ENCODE results near the gene NAALADL2.
"Not testable (repeated sequence)": the region's sequence is repeated elsewhere in the genome, so short reads cannot be mapped to it uniquely, and the experiment has no call there.

NAALADL2 gene

DNA sequence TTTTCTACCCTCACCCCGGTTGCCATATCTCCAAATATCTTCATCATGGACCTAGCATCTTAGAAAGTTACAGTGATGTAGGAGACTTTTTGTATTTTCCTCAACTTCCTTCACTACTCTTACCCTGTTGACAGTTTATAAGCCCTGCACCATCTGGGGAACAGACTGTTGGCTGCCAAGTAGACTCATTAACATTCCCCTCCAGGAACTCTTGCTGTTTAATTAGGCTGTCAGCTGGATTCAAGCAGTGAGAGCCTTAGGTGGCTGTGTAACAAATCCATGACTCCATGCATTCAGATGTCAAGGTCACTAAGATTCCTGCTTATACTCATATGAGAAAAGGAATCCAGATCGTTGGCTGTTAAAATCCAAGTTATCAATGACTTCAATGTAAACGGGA lies 198.3 kb downstream of the NAALADL2 start:
- no peaks in the 10 kb centered on the region for H3K4me1 ChIP-seq (ENCODE audit: control insufficient read depth, insufficient read depth, low read length)
- H3K27me3 ChIP-seq (ENCODE audit: control insufficient read depth, insufficient read depth, low read length), result no peaks in the 10 kb centered on the region
- H3K4me3 ChIP-seq (ENCODE audit: low read depth, low read length), result no peak overlapping the region
- H3K9me3 ChIP-seq (ENCODE audit: control insufficient read depth, insufficient read depth, low read length), result peaks cover 3% of the 10 kb centered on the region
- no peak overlapping the region for H3K9ac ChIP-seq (ENCODE audit: low read depth, low read length)
- H3K36me3 ChIP-seq (ENCODE audit: control insufficient read depth, insufficient read depth, low read length), result no peaks in the 10 kb centered on the region

DNA sequence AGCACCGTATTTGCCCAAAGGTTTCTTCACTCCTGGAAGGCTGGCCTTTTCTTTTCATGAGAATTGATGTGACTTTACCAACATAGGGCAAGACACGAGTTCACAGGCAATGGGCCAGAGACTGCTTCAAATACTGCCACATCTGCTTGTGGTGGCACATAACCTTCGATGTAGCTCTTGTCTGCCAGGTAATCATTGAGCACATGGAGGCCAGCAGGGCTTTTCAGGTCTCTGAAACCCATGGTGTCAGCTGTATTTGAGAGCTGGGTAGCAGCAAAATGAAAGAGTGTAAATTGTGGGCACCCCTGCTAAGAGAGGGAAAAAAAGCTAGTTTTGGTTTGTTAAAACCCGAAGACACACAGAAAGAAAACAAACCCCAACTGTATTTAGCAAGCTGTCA lies 200.7 kb downstream of the NAALADL2 start:
- Histone ChIP-seq H3K4me3 (ENCODE audit: low read depth, low read length) (no peak overlapping the region), H3K4me1 (ENCODE audit: control insufficient read depth, insufficient read depth, low read length) (no peaks in the 10 kb centered on the region), H3K27me3 (ENCODE audit: control insufficient read depth, insufficient read depth, low read length) (no peaks in the 10 kb centered on the region), H3K9ac (ENCODE audit: low read depth, low read length) (no peak overlapping the region), H3K9me3 (ENCODE audit: control insufficient read depth, insufficient read depth, low read length) (no peaks in the 10 kb centered on the region), H3K36me3 (ENCODE audit: control insufficient read depth, insufficient read depth, low read length) (no peaks in the 10 kb centered on the region)

GRCh38 chr3:175065497-175065896 lies 206.4 kb downstream of the NAALADL2 start:
- H3K4me1 ChIP-seq (ENCODE audit: control insufficient read depth, insufficient read depth, low read length), result no peaks in the 10 kb centered on the region
- no peaks in the 10 kb centered on the region for H3K36me3 ChIP-seq (ENCODE audit: control insufficient read depth, insufficient read depth, low read length)
- H3K4me3 ChIP-seq (ENCODE audit: low read depth, low read length), result no peak overlapping the region
- H3K9me3 ChIP-seq (ENCODE audit: control insufficient read depth, insufficient read depth, low read length), result no peaks in the 10 kb centered on the region
- no peak overlapping the region for H3K9ac ChIP-seq (ENCODE audit: low read depth, low read length)
- H3K27me3 ChIP-seq (ENCODE audit: control insufficient read depth, insufficient read depth, low read length), result no peaks in the 10 kb centered on the region

DNA sequence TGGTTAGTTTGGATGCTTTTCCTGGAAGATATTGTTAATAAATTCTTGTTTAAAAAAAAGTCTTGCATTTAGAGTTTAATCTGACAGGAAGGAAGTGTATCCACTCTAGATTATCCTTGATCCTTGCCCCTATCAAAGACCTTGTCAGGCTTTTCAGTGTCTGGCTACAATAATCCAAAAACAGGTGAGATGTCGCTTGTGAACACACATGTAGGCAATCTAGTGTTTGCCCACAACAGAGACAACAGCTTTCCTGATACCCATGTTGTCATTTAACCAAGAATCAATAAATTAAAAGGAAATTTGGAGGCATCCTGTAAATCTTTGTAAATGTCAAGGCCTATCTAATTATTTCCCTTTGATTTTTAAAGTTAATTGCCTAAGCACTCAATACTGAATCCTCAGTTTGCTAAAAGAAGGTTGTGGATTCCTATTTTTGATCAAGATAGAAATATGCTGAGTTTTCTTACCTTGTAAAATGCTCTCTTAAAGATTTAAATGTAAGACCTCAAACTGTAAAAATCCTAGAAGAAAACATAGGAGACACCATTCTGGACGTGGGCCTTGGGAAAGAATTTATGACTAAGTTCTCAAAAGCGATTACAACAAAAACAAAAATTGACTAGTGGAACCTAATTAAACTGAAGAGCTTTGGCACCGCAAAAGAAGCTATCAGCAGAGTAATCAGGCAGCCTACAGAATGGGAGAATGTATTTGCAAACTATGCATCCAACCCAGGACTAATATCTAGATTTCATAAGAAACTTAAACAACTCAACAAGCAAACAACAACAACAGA lies 207.7 kb downstream of the NAALADL2 start:
- Histone ChIP-seq H3K9ac (ENCODE audit: low read depth, low read length) (no peak overlapping the region), H3K27me3 (ENCODE audit: control insufficient read depth, insufficient read depth, low read length) (no peaks in the 10 kb centered on the region), H3K9me3 (ENCODE audit: control insufficient read depth, insufficient read depth, low read length) (no peaks in the 10 kb centered on the region), H3K36me3 (ENCODE audit: control insufficient read depth, insufficient read depth, low read length) (no peaks in the 10 kb centered on the region), H3K4me3 (ENCODE audit: low read depth, low read length) (no peak overlapping the region), H3K4me1 (ENCODE audit: control insufficient read depth, insufficient read depth, low read length) (no peaks in the 10 kb centered on the region)

- Histone ChIP-seq H3K4me3 (ENCODE audit: low read depth, low read length) (no peak overlapping the region), H3K4me1 (ENCODE audit: control insufficient read depth, insufficient read depth, low read length) (no peaks in the 10 kb centered on the region), H3K27me3 (ENCODE audit: control insufficient read depth, insufficient read depth, low read length) (no peaks in the 10 kb centered on the region), H3K9me3 (ENCODE audit: control insufficient read depth, insufficient read depth, low read length) (no peaks in the 10 kb centered on the region), H3K9ac (ENCODE audit: low read depth, low read length) (no peak overlapping the region), H3K36me3 (ENCODE audit: control insufficient read depth, insufficient read depth, low read length) (no peaks in the 10 kb centered on the region)
These were observed 209.5 kb downstream of the NAALADL2 start for GRCh38 chr3:175068587-175068986.

- no peak overlapping the region for H3K4me3 ChIP-seq (ENCODE audit: low read depth, low read length)
- no peaks in the 10 kb centered on the region for H3K4me1 ChIP-seq (ENCODE audit: control insufficient read depth, insufficient read depth, low read length)
- no peaks in the 10 kb centered on the region for H3K36me3 ChIP-seq (ENCODE audit: control insufficient read depth, insufficient read depth, low read length)
- no peak overlapping the region for H3K9ac ChIP-seq (ENCODE audit: low read depth, low read length)
- no peaks in the 10 kb centered on the region for H3K27me3 ChIP-seq (ENCODE audit: control insufficient read depth, insufficient read depth, low read length)
- no peaks in the 10 kb centered on the region for H3K9me3 ChIP-seq (ENCODE audit: control insufficient read depth, insufficient read depth, low read length)
These were observed 211.8 kb downstream of the NAALADL2 start for GRCh38 chr3:175070946-175071345.

- no peaks in the 10 kb centered on the region for H3K4me1 ChIP-seq (ENCODE audit: control insufficient read depth, insufficient read depth, low read length)
- H3K4me3 ChIP-seq (ENCODE audit: low read depth, low read length), result no peak overlapping the region
- no peaks in the 10 kb centered on the region for H3K27me3 ChIP-seq (ENCODE audit: control insufficient read depth, insufficient read depth, low read length)
- no peaks in the 10 kb centered on the region for H3K9me3 ChIP-seq (ENCODE audit: control insufficient read depth, insufficient read depth, low read length)
- no peak overlapping the region for H3K9ac ChIP-seq (ENCODE audit: low read depth, low read length)
- no peaks in the 10 kb centered on the region for H3K36me3 ChIP-seq (ENCODE audit: control insufficient read depth, insufficient read depth, low read length)
These were observed 214.2 kb downstream of the NAALADL2 start for GRCh38 chr3:175073219-175073905.

GRCh38 chr3:175075269-175075668 lies 216.1 kb downstream of the NAALADL2 start:
- H3K27me3 ChIP-seq (ENCODE audit: control insufficient read depth, insufficient read depth, low read length), result no peaks in the 10 kb centered on the region
- no peak overlapping the region for H3K4me3 ChIP-seq (ENCODE audit: low read depth, low read length)

DNA sequence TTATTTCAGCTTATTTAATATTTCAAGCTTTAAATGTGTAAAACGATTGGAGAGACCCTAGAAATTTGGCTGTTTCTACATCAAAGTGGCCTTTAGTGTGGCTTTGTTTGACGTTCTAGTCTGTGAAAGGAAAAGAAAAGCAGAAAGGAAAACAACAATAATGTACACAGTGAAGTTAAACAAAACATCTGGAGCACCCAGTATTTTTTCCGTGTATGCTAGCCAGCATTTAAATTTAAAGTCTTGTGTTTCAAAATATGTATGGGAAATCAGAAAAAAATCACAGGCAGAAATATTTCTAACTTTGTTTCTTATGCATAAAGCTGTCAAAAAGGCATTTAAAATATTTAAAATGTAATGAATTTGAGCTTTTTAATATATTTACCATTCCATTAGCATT lies 218.1 kb downstream of the NAALADL2 start:
- Histone ChIP-seq H3K9me3 (ENCODE audit: control insufficient read depth, insufficient read depth, low read length) (no peaks in the 10 kb centered on the region), H3K9ac (ENCODE audit: low read depth, low read length) (no peak overlapping the region), H3K4me3 (ENCODE audit: low read depth, low read length) (no peak overlapping the region), H3K27me3 (ENCODE audit: control insufficient read depth, insufficient read depth, low read length) (no peaks in the 10 kb centered on the region), H3K36me3 (ENCODE audit: control insufficient read depth, insufficient read depth, low read length) (no peaks in the 10 kb centered on the region), H3K4me1 (ENCODE audit: control insufficient read depth, insufficient read depth, low read length) (no peaks in the 10 kb centered on the region)

More at GRCh38 chr3:175075269-175075668, 216.1 kb downstream of the NAALADL2 start:
- Histone ChIP-seq H3K4me1 (ENCODE audit: control insufficient read depth, insufficient read depth, low read length) (no peaks in the 10 kb centered on the region), H3K9me3 (ENCODE audit: control insufficient read depth, insufficient read depth, low read length) (no peaks in the 10 kb centered on the region), H3K9ac (ENCODE audit: low read depth, low read length) (no peak overlapping the region), H3K36me3 (ENCODE audit: control insufficient read depth, insufficient read depth, low read length) (no peaks in the 10 kb centered on the region)

GRCh38 chr3:175082631-175083030 lies 223.5 kb downstream of the NAALADL2 start:
- Histone ChIP-seq H3K4me3 (ENCODE audit: low read depth, low read length) (no peak overlapping the region), H3K4me1 (ENCODE audit: control insufficient read depth, insufficient read depth, low read length) (no peaks in the 10 kb centered on the region), H3K9ac (ENCODE audit: low read depth, low read length) (no peak overlapping the region), H3K36me3 (ENCODE audit: control insufficient read depth, insufficient read depth, low read length) (no peaks in the 10 kb centered on the region), H3K9me3 (ENCODE audit: control insufficient read depth, insufficient read depth, low read length) (no peaks in the 10 kb centered on the region), H3K27me3 (ENCODE audit: control insufficient read depth, insufficient read depth, low read length) (no peaks in the 10 kb centered on the region)

GRCh38 chr3:175087128-175087527 lies 228.0 kb downstream of the NAALADL2 start:
- not testable (repeated sequence) for H3K4me1 ChIP-seq (ENCODE audit: control insufficient read depth, insufficient read depth, low read length); H3K36me3 ChIP-seq (ENCODE audit: control insufficient read depth, insufficient read depth, low read length); H3K9me3 ChIP-seq (ENCODE audit: control insufficient read depth, insufficient read depth, low read length); H3K27me3 ChIP-seq (ENCODE audit: control insufficient read depth, insufficient read depth, low read length); H3K4me3 ChIP-seq (ENCODE audit: low read depth, low read length); H3K9ac ChIP-seq (ENCODE audit: low read depth, low read length)

- Histone ChIP-seq H3K4me1 (ENCODE audit: control insufficient read depth, insufficient read depth, low read length) (no peaks in the 10 kb centered on the region), H3K4me3 (ENCODE audit: low read depth, low read length) (no peak overlapping the region), H3K27me3 (ENCODE audit: control insufficient read depth, insufficient read depth, low read length) (no peaks in the 10 kb centered on the region), H3K9ac (ENCODE audit: low read depth, low read length) (no peak overlapping the region), H3K36me3 (ENCODE audit: control insufficient read depth, insufficient read depth, low read length) (no peaks in the 10 kb centered on the region), H3K9me3 (ENCODE audit: control insufficient read depth, insufficient read depth, low read length) (no peaks in the 10 kb centered on the region)
These were observed 229.7 kb downstream of the NAALADL2 start for GRCh38 chr3:175088766-175089380.

Measured in iPS-15b (cell line).